ENCODE results near the gene MAP6.
"Not testable (repeated sequence)": the region's sequence is repeated elsewhere in the genome, so short reads cannot be mapped to it uniquely, and the experiment has no call there.

The MAP6 gene

GRCh38 chr11:75668451-75669297, at the start of gene MAP6:
MAP6 (minus strand) TSS chr11:75669038; CDS start chr11:75668369, 669 bp downstream.
- no peak for DNase-seq (ENCODE audit: low read depth, low spot score)

GRCh38 chr11:75717608-75718418, 49.0 kb upstream of the MAP6 start, which contains the start of gene MOGAT2:
MOGAT2 (plus strand) TSS chr11:75717838; CDS start chr11:75717889, 51 bp downstream.
- DNase-seq (ENCODE audit: low read depth, low spot score), result no peak

GRCh38 chr11:75716659-75717058, 47.8 kb upstream of the MAP6 start:
- DNase-seq (ENCODE audit: low read depth, low spot score), result no peak

GRCh38 chr11:75715688-75716087, 46.9 kb upstream of the MAP6 start:
- no peak for DNase-seq (ENCODE audit: low read depth, low spot score)

- no peak for DNase-seq (ENCODE audit: low read depth, low spot score)
Observed at GRCh38 chr11:75714211-75714610, 45.4 kb upstream of the MAP6 start.

GRCh38 chr11:75706260-75706729, 37.5 kb upstream of the MAP6 start:
- no peak for DNase-seq (ENCODE audit: low read depth, low spot score)

GRCh38 chr11:75705541-75705940, 36.7 kb upstream of the MAP6 start:
- no peak for DNase-seq (ENCODE audit: low read depth, low spot score)

- no peak for DNase-seq (ENCODE audit: low read depth, low spot score)
Observed at GRCh38 chr11:75703695-75704237, 34.9 kb upstream of the MAP6 start.

- DNase-seq (ENCODE audit: low read depth, low spot score), result no peak
Observed at GRCh38 chr11:75700940-75701339, 32.1 kb upstream of the MAP6 start.

GRCh38 chr11:75697906-75698581, 29.2 kb upstream of the MAP6 start:
- DNase-seq (ENCODE audit: low read depth, low spot score), result no peak

GRCh38 chr11:75691804-75692203, 23.0 kb upstream of the MAP6 start:
- DNase-seq (ENCODE audit: low read depth, low spot score), result no peak

- no peak for DNase-seq (ENCODE audit: low read depth, low spot score)
Observed at GRCh38 chr11:75689863-75690609, 21.2 kb upstream of the MAP6 start.

- not testable (repeated sequence) for DNase-seq (ENCODE audit: low read depth, low spot score)
Observed at GRCh38 chr11:75683856-75684255, 15.0 kb upstream of the MAP6 start.

- no peak for DNase-seq (ENCODE audit: low read depth, low spot score)
Observed at GRCh38 chr11:75679566-75679965, 10.7 kb upstream of the MAP6 start.

- no peak for DNase-seq (ENCODE audit: low read depth, low spot score)
Observed at GRCh38 chr11:75678620-75679259, 9.9 kb upstream of the MAP6 start.

GRCh38 chr11:75677909-75678308, 9.1 kb upstream of the MAP6 start:
- no peak for DNase-seq (ENCODE audit: low read depth, low spot score)

GRCh38 chr11:75677275-75677674, 8.4 kb upstream of the MAP6 start:
- DNase-seq (ENCODE audit: low read depth, low spot score), result no peak

- DNase-seq (ENCODE audit: low read depth, low spot score), result no peak
Observed at GRCh38 chr11:75673977-75674582, 5.2 kb upstream of the MAP6 start.

- DNase-seq (ENCODE audit: low read depth, low spot score), result no peak
Observed at GRCh38 chr11:75667831-75668450, 897 bp downstream of the MAP6 start.

Data from brain pericyte (primary cell).